ENCODE data around the gene TTC27.

TTC27 gene

GRCh38 chr2:32671885-32672533 is 44.2 kb downstream of the TTC27 start:
- peak; percentile 20 for DNase-seq

GRCh38 chr2:32678825-32679224 is 51.0 kb downstream of the TTC27 start:
- DNase-seq: peak; percentile 56

GRCh38 chr2:32680942-32681341 is 53.1 kb downstream of the TTC27 start:
- no peak for DNase-seq

GRCh38 chr2:32683520-32684086 is 55.8 kb downstream of the TTC27 start:
- DNase-seq: no peak

GRCh38 chr2:32688541-32688940 is 60.7 kb downstream of the TTC27 start:
- peak; percentile 67 for DNase-seq

- no peak for DNase-seq
These were observed 63.8 kb downstream of the TTC27 start for GRCh38 chr2:32691678-32692077.

- DNase-seq: no peak
These were observed 68.6 kb downstream of the TTC27 start for GRCh38 chr2:32696439-32696838.

- DNase-seq: peak; percentile 72
These were observed 69.3 kb downstream of the TTC27 start for GRCh38 chr2:32697156-32697555.

- no peak for DNase-seq
These were observed 71.3 kb downstream of the TTC27 start for GRCh38 chr2:32699151-32699550.

GRCh38 chr2:32701806-32702205 is 74.0 kb downstream of the TTC27 start:
- DNase-seq: no peak

GRCh38 chr2:32702303-32703064 is 74.6 kb downstream of the TTC27 start:
- no peak for DNase-seq

GRCh38 chr2:32706815-32707579 is 79.1 kb downstream of the TTC27 start:
- no peak for DNase-seq

GRCh38 chr2:32711219-32711618 is 83.4 kb downstream of the TTC27 start:
- peak; percentile 88 for DNase-seq

- no peak for DNase-seq
These were observed 84.2 kb downstream of the TTC27 start for GRCh38 chr2:32711908-32712501.

GRCh38 chr2:32712870-32713269 is 85.0 kb downstream of the TTC27 start:
- DNase-seq: peak; percentile 5

- DNase-seq: no peak
These were observed 86.7 kb downstream of the TTC27 start for GRCh38 chr2:32714521-32714920.

GRCh38 chr2:32715391-32715841 is 87.6 kb downstream of the TTC27 start:
- DNase-seq: peak; percentile 9

GRCh38 chr2:32715981-32716380 is 88.1 kb downstream of the TTC27 start:
- peak; percentile 55 for DNase-seq

GRCh38 chr2:32716598-32716997 is 88.7 kb downstream of the TTC27 start:
- DNase-seq: no peak

- DNase-seq: no peak
These were observed 90.9 kb downstream of the TTC27 start for GRCh38 chr2:32718752-32719151.

- no peak for DNase-seq
These were observed 91.6 kb downstream of the TTC27 start for GRCh38 chr2:32719430-32719829.

- peak; percentile 10 for DNase-seq
These were observed 92.3 kb downstream of the TTC27 start for GRCh38 chr2:32719933-32720716.

Data from fibroblast of skin of back (primary cell).